Kasumi-1 (cell line): Measurements from ENCODE around the gene SUPT20HL2.
A peak's percentile ranks its signal among the peaks of the same experiment; 100 is the strongest.
"Not testable (repeated sequence)": the region's sequence is repeated elsewhere in the genome, so short reads cannot be mapped to it uniquely, and the experiment has no call there.

Experiments
- DNase-seq, 2 experiments: peaks; one replicate each; lab custom pipeline; 2025; lab: John Stamatoyannopoulos, UW

The SUPT20HL2 gene

DNA sequence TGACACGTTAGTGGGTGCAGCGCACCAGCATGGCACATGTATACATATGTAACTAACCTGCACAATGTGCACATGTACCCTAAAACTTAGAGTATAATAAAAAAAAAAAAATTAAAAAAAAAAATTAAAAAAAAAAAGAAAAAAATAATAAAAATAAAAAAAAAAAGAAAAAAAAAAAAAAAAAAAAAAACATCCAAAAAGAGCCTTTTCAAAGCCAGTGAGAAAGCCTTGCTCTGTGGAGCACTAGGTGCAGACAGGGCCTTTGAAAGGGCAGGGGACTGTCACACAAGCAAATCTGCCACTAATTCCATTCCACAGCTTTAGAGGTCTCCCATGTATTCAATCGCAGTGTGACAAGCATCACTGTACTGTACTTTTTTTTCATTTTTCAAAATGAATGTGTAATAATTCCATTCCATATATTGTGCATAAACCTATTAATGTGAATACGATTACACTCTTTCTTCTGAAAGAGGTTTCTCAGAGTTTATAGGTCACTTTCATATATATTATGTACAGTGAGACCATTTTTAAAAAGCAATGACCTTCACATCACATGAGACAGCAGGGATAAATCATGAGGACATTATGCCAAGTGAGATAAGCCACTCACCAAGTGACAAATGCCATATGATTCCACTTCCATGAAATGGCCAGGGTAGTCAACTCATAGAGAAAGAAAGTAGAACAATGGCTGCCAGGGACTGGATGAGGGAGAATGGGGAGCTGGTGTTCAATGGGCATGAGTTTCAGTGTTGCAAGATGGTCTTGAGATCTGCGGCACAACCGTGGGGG is 4.1 kb downstream of the SUPT20HL2 start:
- DNase-seq = not testable (repeated sequence)

DNA sequence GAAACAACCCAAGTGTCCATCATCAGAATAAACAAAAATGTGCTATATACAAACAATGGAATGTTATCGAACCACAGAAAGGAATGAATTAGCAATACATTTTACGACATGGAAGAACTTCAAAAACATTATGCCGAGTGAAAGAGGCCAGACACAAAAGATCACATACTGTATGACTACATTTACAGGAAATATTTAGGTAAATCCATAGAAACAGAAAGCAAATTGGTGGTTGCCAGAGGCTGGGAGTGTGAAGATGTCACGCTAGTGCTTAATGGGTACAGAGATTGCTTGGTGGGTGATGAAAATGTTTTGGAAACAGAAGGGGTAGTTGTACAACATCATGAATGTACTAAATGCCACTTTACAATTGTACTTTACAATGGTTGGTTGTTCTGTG is 5.1 kb downstream of the SUPT20HL2 start:
- DNase-seq = not testable (repeated sequence)

DNA sequence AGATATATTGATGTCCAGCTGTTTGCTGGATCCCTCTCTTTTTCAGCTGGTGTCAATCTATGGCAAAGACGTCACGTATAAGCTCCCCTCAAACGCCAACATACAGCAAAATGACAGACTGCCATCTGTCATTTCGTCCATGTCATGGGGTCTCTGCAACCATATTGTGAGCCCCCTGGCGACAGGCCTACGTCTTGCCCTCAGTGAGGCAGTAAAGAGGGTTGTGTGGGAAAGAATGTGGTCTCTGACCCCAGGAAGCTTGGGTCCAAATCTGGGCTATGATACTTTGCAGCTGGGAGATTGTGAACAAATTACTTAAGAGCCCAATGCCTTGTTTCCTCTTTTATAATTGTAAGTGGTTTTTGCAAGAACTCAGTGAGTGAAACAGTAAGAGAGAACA is 7.4 kb downstream of the SUPT20HL2 start:
- no peak for DNase-seq

DNA sequence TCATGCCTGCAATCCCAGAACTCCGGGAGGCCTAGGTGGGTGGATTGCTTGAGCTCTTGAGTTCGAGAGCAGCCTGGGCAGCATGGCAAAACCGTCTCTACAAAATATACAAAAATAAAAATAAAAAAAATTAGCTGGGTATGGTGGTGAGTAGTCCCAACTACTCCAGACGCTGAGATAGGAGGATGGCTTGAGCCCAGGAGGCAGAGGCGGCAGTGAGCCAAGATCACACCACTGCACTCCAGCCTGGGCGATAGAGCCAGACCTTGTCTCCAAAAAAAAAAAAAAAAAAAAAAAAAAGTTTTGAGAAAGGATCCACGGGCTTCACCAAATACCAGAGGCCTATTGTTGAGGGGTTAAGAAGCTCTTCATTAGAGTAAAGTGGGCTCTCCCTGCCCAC is 8.0 kb downstream of the SUPT20HL2 start:
- DNase-seq = no peak

DNA sequence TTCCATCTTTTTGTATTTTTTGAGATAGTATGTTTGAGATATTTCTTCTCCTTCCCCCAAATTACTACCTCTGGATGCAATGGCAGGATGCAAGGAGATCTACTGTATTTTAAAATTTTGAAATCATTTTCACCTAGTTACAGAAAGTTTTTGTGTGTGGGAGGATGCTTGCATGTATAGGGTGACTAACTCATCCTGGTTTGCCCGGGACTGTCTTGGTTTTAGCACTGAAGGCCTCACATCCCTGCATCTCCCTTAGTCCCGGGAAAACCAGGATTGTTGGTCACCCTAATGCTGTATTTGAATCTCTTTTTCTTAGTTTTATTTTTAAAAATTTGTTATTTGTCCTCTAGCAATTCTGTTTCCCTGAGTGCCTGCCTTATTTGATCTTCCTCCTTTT is 12.1 kb downstream of the SUPT20HL2 start:
- DNase-seq = no peak

DNA sequence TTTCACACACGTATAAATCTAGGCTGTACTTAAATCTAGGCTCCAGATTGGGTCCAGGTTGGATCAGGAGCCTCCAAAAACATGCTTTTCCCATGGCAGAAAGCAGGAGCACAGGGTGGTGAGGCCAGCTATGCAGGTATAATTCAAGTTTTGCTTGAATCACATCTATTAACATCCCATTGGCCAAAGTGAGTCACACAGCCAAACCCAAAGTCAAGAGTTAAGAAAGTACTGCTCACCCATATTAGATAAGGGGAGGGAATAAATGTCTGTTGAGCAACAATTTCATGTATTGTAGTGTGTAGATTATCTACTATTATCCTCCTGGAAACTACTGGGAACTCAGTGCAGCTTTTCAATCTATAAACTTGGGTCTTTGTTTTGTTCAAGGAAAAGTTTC is 12.8 kb downstream of the SUPT20HL2 start:
- DNase-seq = no peak

DNA sequence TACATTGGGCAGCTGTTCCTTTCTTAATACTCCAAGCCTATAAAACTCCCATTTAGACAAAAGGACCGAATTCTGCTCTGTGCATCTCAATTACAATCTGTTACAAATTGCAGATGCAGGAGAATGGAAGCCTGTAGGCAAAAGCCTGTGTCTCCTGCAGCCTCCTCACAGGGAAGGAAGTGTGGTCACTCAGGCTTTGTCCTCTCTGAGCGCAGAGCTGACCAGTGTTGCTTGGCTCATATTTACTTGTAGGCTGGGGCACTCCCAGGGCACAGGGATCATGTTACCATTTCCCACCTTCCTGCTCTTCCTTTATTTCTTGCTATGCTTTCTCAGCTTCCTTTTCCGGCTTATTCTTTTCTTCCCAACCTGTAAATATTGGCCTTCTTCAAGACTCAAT is 15.7 kb downstream of the SUPT20HL2 start:
- DNase-seq = no peak

DNA sequence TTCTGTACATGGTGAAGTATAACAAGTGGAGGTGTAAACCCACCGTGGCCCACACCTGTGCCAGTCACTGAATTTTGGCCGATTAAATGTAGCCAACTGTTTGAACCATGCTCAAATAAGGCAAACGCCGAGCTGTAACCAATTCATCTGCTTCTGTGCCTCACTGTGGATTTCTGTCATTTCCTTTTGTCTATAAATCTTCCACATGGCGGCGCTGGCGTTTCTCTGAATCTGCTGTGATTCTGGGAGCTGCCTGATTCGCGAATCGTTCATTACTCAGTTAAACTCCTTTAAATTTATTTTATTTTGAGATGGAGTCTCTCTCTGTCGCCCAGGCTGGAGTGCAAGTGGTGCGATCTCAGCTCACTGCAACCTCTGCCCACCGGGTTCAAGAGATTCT is 19.2 kb downstream of the SUPT20HL2 start:
- no peak for DNase-seq

DNA sequence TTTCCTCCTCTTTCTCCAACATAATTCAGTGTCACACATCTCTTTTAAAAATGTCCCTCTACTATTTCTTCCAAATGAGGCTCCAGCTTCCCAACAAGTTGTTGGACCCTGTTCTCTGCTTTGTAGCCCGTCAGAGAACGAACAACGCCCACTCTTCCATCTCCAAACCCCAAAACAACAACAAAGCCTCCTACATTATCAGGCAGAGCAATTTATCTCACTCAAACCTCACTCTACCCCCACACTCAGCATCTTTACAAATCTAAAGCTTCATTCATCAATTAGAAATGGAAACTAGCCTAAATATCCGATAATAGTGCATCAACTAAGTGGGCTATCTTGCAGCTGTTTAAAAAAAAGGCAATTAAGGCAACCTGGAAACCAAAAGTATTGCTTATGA is 20.5 kb downstream of the SUPT20HL2 start:
- DNase-seq = no peak

DNA sequence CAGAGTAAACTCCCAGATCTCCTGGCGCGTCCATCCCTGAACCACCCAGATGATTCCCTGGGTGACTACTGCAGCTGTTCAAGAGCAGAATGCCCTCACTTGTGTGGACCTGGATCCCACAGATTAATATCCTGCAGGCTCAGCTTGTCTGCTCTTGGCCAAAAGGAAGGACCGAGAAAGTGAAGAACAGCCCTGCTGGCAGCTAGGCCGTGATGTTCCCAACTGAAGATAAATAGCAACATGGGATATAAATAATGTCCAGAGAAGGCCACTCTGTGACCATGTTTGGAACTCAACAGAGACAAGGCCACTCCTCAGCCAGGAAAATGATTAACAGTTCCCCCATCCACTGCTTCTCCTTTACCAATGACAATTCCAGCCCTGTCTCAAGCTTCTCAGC is 21.5 kb downstream of the SUPT20HL2 start:
- DNase-seq = no peak

DNA sequence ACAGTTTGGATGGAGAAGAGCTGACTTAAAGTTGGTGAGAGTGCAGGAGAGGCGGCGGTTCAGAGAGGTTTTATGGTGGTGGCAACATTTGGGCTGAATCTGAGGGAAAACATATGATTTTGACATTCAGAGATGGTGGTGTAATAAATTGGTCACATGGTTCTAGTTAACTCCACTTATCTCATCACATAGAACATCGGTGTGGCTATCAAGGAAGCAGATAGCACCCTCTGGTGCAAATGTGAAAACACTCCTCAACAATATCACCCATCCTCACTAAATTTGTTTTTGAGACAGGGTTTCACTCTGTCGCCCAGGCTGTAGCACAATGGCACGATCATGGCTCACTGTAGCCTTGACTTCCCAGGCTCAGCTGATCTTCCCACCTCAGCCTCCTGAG is 28.8 kb downstream of the SUPT20HL2 start:
- DNase-seq = no peak

DNA sequence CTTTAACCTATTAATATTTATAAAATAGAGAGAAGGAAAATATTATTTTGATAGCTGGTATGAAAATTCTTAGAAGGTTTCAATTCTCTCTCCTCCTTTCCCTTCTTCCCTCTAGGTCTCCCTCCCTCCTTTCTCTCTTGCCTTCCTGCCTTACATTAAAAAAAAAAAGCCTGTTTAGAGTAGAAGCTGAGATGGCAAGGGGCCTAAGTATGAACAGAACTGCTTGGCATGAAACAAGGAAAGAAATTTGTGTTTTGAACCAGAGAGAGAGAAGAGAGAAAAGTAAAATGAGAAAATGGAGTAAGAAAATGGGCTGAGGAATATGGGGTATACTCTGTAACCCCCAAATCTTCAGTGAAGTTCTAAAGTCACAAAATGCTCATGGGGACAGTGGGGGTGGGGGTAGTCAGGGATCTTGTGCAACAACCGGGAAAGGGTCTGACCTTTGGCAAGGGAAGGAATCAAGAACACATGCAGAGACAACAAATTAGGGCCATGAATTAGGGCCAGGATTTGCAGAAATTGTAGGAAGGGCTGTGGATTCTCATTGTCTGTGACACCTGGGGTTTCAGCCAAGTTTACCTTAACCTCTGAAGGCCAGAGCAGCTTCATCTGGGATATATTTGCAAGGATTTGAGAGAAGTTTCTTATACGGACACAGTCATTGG is 30.6 kb downstream of the SUPT20HL2 start:
- DNase-seq = no peak

DNA sequence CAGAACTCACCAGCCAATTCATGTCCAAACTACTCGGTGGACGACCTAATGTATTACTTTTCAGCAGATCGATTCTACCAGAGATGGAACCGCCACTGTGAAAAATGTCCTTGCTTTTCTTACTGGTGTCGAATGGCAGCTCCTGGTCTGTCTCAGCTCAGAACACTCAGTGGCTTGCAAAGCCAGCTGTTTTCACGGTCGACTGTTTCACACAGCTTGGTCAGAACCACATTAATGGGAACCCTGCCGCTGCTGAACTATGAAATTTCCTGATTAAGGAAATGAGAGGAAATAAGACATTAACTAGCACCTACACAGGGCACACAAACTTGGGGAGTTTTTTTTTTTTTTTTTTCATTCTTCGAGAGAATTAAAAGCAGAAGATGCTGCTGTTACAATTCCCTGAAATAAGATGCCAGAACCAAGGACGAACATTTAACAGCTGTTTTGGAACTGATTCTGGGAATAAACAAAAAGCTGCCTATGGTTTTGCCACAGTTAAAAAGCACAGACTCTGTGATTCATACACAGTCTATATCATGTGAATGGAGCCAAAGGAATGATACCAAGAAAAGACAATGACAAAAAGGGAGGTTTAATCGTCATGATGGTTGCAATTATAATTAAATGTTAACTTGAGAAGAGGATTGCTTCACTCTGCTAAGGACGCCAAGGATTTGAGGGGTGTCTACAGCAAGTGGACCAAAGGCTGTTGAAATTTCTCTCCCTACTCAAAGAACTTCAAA is 31.3 kb downstream of the SUPT20HL2 start:
- no peak for DNase-seq

DNA sequence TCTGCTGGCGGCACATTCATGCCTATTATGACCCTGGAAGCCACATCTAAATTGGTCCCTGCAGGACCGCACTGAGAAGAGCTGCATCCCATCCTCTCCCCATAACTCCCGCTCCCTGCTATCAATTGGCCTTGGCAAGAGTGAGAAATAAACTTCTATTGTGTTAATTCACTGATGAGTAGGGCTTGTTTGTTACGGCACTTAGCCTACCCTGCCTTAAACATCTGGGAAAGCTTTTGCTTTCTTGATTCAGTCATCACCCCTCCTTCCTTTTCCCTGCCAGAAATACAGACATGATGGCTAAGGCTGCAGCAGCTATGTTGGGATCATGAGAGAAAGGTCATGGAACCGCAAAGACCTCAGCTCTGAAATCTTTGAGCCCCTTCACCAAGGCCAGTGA is 36.5 kb downstream of the SUPT20HL2 start:
- DNase-seq = no peak

DNA sequence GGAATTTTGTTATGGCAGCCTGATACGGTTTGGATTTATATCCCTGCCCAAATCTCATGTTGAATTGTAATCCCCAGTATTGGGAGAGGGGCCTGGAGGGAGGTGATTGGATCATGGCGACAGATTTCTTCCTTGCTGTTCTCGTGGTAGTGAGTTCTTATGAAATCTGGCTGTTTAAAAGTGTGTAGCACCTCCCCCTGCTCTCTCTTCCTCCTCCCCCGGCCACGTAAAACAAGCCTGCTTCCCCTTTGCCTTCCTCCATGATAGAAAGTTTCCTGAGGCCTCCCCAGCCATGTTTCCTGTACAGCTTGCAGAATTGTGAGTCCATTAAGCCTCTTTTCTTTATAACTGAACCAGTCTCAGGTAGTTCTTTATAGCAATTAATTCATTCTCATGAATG is 37.9 kb downstream of the SUPT20HL2 start:
- peak; percentile 2 to 25 for DNase-seq

DNA sequence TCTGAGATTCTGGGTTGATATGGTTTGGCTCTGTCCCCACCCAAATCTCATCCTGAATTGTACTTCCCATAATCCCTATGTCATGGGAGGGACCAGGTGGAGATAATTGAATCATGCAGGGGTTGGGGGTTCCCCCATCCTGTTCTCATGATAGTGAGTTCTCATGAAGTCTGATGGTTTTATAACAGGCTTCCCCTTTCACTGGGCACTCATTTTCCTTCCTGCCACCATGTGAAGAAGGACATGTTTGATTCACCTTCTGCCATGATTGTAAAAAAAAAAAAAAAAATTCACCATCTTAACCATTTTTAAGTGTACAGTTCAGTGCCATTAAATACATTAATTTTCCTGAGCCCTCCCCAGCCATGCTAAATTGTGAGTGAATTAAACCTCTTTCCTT is 42.6 kb downstream of the SUPT20HL2 start:
- no peak for DNase-seq

DNA sequence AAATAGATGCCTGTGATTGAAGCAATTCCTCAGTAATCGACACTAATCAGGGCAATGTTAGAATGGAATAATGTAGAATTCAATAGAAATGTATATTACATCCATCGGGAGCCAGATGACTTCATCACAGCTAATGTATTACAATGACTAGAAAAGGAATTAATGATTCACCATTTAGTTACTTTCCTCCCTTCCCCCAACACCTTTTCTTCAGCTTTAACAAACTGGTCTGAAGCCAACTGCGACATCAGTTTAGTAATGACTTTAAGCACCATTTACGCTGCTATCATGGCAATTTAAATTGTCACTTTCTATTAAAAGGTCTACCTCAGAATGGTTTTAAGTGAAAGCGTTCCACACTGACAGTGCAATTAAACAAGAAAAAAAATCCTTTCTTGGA is 45.1 kb downstream of the SUPT20HL2 start:
- no peak for DNase-seq

DNA sequence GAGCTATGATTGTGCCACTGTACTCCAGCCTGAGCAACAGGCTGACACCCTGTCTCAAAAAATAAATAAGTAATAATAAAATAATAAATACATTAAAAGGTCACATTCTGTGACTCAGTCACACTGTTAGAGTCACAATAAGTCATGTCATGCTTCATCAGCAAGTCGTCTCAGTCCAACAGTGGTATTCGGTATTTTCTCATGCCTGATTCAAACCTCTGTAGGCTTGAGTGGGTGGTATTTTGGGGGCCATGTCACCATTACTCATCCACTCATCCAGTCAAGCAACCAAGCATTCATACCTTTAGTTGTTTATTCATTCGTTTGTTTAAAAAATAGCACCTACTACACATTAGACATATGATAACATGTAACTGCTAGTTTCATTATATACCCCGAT is 46.9 kb downstream of the SUPT20HL2 start:
- DNase-seq = no peak

DNA sequence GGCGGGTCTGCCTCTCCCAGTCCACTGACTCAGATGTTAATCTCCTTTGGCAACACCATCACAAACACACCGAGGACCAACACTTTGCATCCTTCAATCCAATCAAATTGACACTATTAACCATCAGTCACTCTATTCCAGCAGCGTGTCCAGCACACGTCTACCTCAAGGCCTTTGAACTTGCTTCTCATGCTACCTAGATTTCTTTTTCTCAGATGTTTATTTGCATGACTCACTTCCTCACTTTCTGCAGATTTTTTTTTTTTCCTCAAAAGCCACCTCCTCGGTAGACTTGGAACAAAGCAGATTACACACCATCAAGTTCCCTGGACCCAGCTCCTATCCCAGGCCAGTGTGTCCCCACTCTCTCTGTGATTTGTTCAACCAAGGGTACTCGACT is 49.5 kb downstream of the SUPT20HL2 start:
- DNase-seq = no peak

DNA sequence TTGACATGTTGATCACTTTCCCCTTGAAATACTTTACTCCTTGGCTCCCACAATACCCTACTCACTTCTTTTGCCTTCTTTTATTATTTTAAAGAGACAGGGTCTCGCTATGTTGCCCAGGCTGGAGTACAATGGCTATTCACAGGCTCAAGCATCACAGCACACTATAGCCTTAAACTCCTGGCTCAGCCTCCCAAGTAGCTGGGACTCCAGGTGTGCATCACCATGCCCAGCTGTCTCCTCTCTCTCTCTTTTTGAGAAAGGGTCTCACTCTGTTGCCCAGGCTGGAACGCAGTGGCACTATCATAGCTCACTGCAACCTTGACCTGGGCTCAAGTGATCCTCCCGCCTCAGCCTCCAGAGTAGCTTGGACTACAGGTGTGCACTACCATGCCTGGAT is 51.6 kb downstream of the SUPT20HL2 start:
- DNase-seq = no peak
